Muscle layer of duodenum (tissue), 2 donors: ENCODE measurements around the gene RFX8.
A peak's percentile ranks its signal among the peaks of the same experiment; 100 is the strongest.

Source experiments
- H3K27ac ChIP-seq: one replicate; pipeline ENCODE4 v1.7.0; 2013; ENCODE audit warnings: mild to moderate bottlenecking, low read length
- H3K27me3 ChIP-seq: one replicate; pipeline ENCODE4 v1.7.0; 2013; ENCODE audit warnings: low read depth, mild to moderate bottlenecking, control low read depth, low read length
- H3K36me3 ChIP-seq, 2 donors: one replicate each; pipeline ENCODE4 v1.7.0; 2013; ENCODE audit warnings: low read length in 2 of 2, control low read depth in 1 of 2, mild to moderate bottlenecking in 1 of 2; ENCODE audit not compliant: insufficient read depth in 2 of 2, control insufficient read depth in 1 of 2
- H3K4me1 ChIP-seq, 2 donors: one replicate each; pipeline ENCODE4 v1.7.0; 2013; ENCODE audit warnings: low read length in 2 of 2, mild to moderate bottlenecking in 2 of 2, control low read depth in 1 of 2, moderate library complexity in 1 of 2; ENCODE audit not compliant: insufficient read depth in 2 of 2, control insufficient read depth in 1 of 2
- H3K4me3 ChIP-seq, 2 donors: one replicate each; pipeline ENCODE4 v1.7.0; 2013; ENCODE audit warnings: low read length in 2 of 2, low read depth in 1 of 2, mild to moderate bottlenecking in 1 of 2
- H3K9me3 ChIP-seq, 2 donors: one replicate each; pipeline ENCODE4 v1.7.0; 2013; ENCODE audit warnings: low read length in 2 of 2, control low read depth in 1 of 2, mild to moderate bottlenecking in 1 of 2; ENCODE audit not compliant: control insufficient read depth in 1 of 2
- donor health status: healthy.

RFX8 gene

GRCh38 chr2:101474731-101475384, at the start of gene RFX8:
TSS of gene RFX8 (minus strand) at chr2:101475112. CDS start at chr2:101466848, 8,264 bp downstream.
- Histone ChIP-seq H3K4me3 (peak within 1 kb of the TSS; percentile 48 to 74), H3K4me1 (peaks cover 0 to 5% of the 10 kb centered on the region in 2 donors), H3K9me3 (no peaks in the 10 kb centered on the region), H3K27me3 (peaks cover 6% of the 10 kb centered on the region), H3K27ac (no peak within 1 kb of the TSS), H3K36me3 (no peaks in the 10 kb centered on the region)

- Histone ChIP-seq H3K4me1 (peaks cover 0 to 5% of the 10 kb centered on the region in 2 donors), H3K27ac (no peak overlapping the region), H3K27me3 (no peaks in the 10 kb centered on the region)
These were observed 46.6 kb upstream of the RFX8 start for GRCh38 chr2:101521487-101521886.

GRCh38 chr2:101520246-101520645, 45.3 kb upstream of the RFX8 start:
- no peak overlapping the region for H3K27ac ChIP-seq
- H3K4me3 ChIP-seq: no peak overlapping the region
- H3K27me3 ChIP-seq: no peaks in the 10 kb centered on the region
- H3K4me1 ChIP-seq: peaks cover 7 to 8% of the 10 kb centered on the region in 2 donors
- no peaks in the 10 kb centered on the region for H3K36me3 ChIP-seq
- H3K9me3 ChIP-seq: no peaks in the 10 kb centered on the region

More at GRCh38 chr2:101521487-101521886, 46.6 kb upstream of the RFX8 start:
- Histone ChIP-seq H3K9me3 (no peaks in the 10 kb centered on the region), H3K4me3 (no peak overlapping the region), H3K36me3 (no peaks in the 10 kb centered on the region)

- Histone ChIP-seq H3K4me1 (peaks cover 11 to 13% of the 10 kb centered on the region in 2 donors), H3K27ac (peak overlapping the region; percentile 42), H3K4me3 (no peak overlapping the region), H3K9me3 (no peaks in the 10 kb centered on the region), H3K27me3 (no peaks in the 10 kb centered on the region), H3K36me3 (no peaks in the 10 kb centered on the region)
These were observed 43.9 kb upstream of the RFX8 start for GRCh38 chr2:101518578-101519492.

- Histone ChIP-seq H3K4me3 (no peak overlapping the region), H3K9me3 (no peaks in the 10 kb centered on the region), H3K27ac (peak overlapping the region; percentile 42), H3K27me3 (no peaks in the 10 kb centered on the region), H3K36me3 (no peaks in the 10 kb centered on the region), H3K4me1 (peaks cover 11 to 13% of the 10 kb centered on the region in 2 donors)
These were observed 42.9 kb upstream of the RFX8 start for GRCh38 chr2:101517758-101518271.

- H3K36me3 ChIP-seq: no peaks in the 10 kb centered on the region
- no peaks in the 10 kb centered on the region for H3K9me3 ChIP-seq
- H3K4me1 ChIP-seq: peaks cover 11 to 13% of the 10 kb centered on the region in 2 donors
- no peaks in the 10 kb centered on the region for H3K27me3 ChIP-seq
- no peak overlapping the region for H3K4me3 ChIP-seq
- H3K27ac ChIP-seq: no peak overlapping the region
These were observed 42.1 kb upstream of the RFX8 start for GRCh38 chr2:101516823-101517690.

GRCh38 chr2:101516349-101516748, 41.4 kb upstream of the RFX8 start:
- Histone ChIP-seq H3K27me3 (no peaks in the 10 kb centered on the region), H3K27ac (no peak overlapping the region), H3K9me3 (no peaks in the 10 kb centered on the region), H3K4me1 (peaks cover 11 to 13% of the 10 kb centered on the region in 2 donors), H3K36me3 (no peaks in the 10 kb centered on the region), H3K4me3 (no peak overlapping the region)

GRCh38 chr2:101515477-101515876, 40.6 kb upstream of the RFX8 start:
- no peaks in the 10 kb centered on the region for H3K36me3 ChIP-seq
- H3K9me3 ChIP-seq: no peaks in the 10 kb centered on the region
- H3K27ac ChIP-seq: no peak overlapping the region
- no peaks in the 10 kb centered on the region for H3K27me3 ChIP-seq
- peaks cover 11 to 13% of the 10 kb centered on the region in 2 donors for H3K4me1 ChIP-seq
- no peak overlapping the region for H3K4me3 ChIP-seq

GRCh38 chr2:101512993-101513392, 38.1 kb upstream of the RFX8 start:
- H3K9me3 ChIP-seq: no peaks in the 10 kb centered on the region

GRCh38 chr2:101511381-101511780, 36.5 kb upstream of the RFX8 start:
- Histone ChIP-seq H3K9me3 (no peaks in the 10 kb centered on the region), H3K36me3 (no peaks in the 10 kb centered on the region), H3K4me1 (peaks cover 6 to 13% of the 10 kb centered on the region in 2 donors), H3K4me3 (no peak overlapping the region), H3K27ac (no peak overlapping the region), H3K27me3 (no peaks in the 10 kb centered on the region)

More at GRCh38 chr2:101512993-101513392, 38.1 kb upstream of the RFX8 start:
- Histone ChIP-seq H3K27me3 (no peaks in the 10 kb centered on the region), H3K36me3 (no peaks in the 10 kb centered on the region), H3K4me3 (no peak overlapping the region), H3K4me1 (peaks cover 6 to 13% of the 10 kb centered on the region in 2 donors), H3K27ac (no peak overlapping the region)
